Right renal pelvis (tissue), 4 donors: ENCODE results near the gene PTPRS. TPM values are rescaled to one million over a fixed set of nuclear protein-coding genes. Genes with fewer than 3 reads are reported as not detected.
"Not testable (repeated sequence)": the region's sequence is repeated elsewhere in the genome, so short reads cannot be mapped to it uniquely, and the experiment has no call there.

Source experiments
- DNase-seq, 4 donors: peaks; one replicate each; pipeline ENCODE4 v3.0.0-alpha.2; 2013; ENCODE audit warnings: low read depth in 4 of 4, low spot score in 3 of 4, missing footprints in 1 of 4
- polyA plus RNA-seq, 4 donors: library from polyadenylated mRNA; unstranded; fragments of 120-200 nt; gene quantifications; one replicate each; pipeline ENCODE4 v1.2.1, GENCODE V29; 2013; ENCODE audit not compliant: insufficient read length in 4 of 4

PTPRS gene
- 10 to 100 TPM; 51.8 to 67.1 (median 58.4) TPM for polyA plus RNA-seq

GRCh38 chr19:5340637-5341447 is at the start of gene PTPRS:
TSS of gene PTPRS (minus strand) at chr19:5340812. CDS start at chr19:5286140, 54,672 bp downstream.
- DNase-seq, result peak; percentile 53 to 58 (median 56)

GRCh38 chr19:5389353-5389752 is 48.7 kb upstream of the PTPRS start:
- no peak for DNase-seq

DNA sequence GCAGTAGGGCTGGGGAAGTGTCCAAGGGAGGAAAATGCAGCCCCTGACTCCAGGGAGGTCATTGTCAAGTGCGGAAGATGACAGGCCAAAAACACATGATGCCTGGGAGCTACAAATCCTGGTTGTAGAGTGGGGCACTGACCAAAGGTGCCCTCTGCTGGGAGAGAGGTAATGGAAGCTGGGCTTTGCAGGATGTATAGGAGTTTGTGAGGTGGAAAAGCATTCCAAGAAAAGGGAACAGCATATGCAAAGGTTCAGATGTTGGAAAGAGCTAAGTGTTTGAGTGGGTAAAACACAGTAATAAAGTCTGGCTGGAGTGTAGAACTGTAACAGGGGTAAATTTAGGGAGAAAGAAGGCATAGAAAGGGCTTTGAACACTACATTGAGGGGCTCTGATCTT is 46.9 kb upstream of the PTPRS start:
- no peak for DNase-seq

DNA sequence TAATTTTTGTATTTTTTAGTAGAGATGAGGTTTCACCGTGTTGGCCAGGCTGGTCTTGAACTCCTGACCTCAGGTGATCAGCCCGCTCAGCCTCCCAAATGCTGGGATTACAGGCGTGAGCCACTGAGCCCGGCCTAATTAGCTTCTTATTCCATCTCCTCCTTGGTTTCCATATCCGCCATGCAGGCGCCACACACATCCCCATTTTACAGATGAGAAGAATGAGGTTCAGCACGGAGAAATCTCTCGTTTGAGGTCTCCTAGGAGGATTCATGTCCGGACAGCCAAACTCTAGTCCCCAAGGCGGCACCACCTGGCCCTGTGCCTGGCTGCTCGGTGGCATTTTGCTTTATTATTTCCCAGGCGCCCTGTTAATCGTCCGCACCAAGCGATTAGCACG is 46.2 kb upstream of the PTPRS start:
- no peak for DNase-seq

DNA sequence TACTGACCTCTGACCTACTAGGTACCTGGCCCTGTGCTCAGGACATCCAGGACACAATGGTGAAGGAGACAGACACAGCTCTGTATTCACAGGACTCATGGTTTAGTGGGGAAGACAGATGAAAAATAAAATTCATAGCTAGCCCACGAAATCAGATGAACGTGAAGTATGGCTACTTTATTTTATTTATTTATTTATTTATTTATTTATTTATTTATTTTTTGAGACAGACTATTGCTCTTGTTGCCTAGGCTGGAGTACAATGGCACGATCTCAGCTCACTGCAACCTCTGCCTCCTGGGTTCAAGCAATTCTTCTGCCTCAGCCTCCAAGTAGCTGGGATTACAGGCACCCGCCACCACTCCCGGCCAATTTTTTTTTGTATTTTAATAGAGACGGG is 40.6 kb upstream of the PTPRS start:
- DNase-seq, result not testable (repeated sequence)

DNA sequence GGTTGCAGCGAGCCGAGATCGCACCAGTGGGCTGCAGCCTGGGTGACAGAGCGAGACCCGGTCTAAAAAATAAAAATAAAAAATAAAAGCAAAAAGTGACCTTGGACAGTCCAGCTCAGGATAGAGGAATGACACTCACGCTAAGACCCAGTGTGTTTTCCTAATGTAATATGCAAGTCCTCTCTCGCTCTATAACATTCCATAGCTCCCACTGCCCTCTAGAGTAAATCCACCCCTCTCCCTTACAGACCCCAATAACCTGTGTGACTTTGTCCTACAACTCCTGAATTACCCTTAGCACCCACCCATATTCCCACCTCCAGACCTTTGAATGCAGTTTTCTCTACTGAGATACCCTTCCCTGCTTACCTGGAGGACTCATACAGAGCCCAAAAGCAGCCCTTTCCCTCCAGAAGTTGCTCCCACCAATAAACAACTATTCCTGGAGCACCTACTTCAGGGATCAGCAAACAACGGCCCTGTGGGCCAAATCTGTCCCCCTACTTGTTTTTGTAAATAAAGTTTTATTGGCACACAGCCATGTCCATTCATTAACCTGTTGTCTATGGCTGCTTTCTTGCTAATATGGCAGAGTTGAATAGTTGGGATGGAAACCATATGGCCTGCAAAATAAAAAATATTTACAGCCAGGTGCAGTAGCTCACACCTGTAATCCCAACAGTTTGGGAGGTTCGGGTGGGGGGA is 39.8 kb upstream of the PTPRS start:
- DNase-seq, result no peak

DNA sequence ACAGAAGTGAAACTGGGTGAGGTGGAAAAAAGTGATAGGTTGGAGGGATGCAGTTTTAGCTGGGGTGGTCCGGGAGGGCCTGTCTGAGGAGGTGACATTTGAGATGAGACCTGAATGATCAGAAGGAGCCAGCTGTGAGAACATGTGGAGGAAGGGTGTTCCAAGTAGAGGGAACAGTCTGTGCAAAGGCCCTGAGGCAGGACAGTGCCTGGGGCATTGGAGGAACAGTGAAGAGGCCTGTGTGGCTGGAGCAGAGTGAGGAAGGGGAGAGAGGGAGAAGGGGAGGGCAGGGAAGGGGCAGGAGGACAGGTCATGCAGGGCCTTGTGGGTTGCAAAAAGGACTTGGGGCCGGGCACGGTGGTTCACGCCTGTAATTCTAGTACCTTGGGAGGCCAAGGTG is 36.3 kb upstream of the PTPRS start:
- DNase-seq, result no peak

DNA sequence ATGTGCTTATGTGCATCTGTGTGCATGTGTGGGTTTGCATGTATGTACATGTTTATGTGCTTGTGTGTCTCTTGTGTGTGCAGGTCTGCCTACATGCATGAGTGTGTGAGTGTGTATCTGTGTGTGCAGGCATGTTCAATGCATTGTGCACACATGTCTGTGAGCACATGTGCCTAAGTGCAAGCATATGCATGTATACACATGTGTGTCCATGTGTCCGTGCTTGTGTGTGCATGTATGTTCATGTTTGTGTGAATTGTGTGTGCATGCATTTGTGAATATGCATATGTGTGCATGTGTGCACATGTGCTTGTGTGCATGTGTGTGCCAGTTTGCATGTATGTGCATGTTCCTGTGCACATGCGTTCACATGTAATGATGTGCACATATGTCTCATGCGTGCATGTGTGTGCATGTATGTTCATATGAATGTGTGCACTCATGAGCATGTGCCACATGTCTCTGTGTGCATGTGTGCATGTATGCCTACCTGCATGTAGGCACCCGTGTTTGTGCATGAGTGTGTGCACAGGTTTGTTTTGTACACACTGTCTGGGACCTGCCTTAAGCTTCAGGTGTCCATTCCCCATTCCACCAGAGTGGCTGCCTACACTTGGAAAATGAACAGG is 32.1 kb upstream of the PTPRS start:
- DNase-seq, result no peak

DNA sequence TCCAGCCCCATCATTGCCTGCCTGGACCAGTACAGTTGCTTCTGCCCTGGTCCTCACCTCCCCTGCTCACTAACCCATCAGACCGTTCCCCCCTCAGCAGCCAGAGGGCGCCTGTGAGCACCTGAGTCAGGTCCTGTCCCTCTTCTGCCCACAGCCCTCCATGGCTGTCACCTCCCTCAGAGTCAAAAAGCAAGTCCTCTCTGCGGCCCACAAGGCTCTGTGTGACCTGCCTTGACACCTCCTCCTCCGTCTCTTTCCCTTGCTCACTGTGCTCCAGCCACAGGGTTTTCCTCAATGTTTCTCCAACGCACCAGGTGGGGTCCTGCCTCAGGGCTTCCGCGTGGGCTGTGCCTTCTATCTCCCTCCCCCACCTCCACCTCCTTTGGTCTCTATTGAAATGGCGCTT is 29.4 kb upstream of the PTPRS start:
- peak in 1 of 4 donors; percentile 4 for DNase-seq

DNA sequence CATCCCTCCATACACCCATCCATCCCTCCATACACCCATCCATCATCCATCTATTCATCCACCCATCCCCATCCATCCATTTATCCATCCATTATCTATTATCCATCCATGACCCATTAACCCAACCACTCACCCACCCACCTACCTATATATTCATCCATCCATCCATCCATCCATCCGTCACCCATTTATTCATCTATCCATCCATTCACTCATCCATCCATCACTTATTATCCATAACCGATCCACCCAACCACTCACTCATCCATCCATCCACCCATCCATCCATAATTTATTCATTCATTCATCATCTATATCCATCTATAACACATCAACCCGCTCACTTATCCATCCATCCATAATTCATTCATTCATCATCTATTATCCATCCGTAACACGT is 28.7 kb upstream of the PTPRS start:
- no peak for DNase-seq

DNA sequence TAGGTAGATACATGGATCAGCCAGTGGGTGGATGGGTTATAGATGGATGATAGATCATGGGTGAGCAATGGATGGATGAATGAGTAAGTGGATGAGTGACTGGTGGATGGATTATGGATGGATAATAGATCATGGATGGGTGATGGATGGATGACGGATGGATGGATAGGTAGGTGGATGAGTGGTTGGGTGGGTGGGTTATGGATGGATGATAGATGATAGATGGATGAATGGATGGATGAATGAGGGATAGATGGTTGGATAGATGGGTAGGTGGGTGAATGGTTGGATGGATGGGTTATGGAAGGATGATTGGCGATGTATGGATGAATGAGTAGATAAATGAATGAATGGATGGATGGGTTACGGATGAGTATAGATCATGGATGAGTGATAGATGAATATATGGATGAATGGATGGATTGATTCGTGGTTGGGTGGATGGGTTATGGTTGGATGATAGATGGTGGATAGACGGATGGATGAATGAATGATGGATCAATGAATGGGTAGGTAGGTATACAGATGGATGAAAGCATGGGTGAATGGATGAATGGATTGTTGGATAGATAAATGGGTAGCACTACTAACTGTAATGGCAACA is 27.0 kb upstream of the PTPRS start:
- no peak for DNase-seq

DNA sequence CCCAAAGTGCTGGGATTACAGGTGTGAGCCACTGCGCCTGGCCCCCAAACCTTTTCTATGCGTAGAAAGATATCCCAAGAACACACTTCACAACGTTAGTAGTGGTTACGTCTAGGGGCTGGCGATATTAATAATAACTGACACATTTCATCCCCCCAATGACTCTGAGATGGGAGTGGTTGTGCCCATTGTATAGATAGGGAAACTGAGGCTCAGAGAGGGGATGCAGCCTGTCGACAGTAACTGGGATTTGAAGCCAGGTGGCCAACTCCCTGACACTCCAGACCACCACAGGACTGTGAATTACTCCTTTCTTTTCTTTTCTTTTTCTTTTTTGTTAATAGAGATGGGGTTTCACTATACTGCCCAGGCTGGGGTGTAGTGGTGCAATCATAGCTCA is 25.3 kb upstream of the PTPRS start:
- DNase-seq, result no peak

DNA sequence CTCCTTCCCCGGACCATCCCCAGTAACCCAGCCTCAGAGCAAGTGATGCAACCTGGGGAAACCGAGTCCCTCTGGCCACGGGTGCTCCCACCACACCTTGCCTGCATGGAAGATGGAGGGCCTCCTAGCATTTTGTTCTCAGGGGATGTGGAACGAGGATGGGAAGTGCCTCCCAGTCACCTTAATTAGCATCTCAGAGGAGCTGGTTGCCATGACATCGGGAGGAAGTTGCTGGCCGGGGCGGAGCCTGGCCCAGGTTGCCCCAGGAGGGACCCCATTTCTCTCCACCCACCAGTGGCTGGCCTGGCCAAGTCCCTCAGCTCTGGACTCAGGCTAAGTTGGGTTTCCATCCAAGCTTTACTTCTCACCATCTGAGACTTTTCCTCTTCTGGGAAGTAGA is 24.1 kb upstream of the PTPRS start:
- no peak for DNase-seq

DNA sequence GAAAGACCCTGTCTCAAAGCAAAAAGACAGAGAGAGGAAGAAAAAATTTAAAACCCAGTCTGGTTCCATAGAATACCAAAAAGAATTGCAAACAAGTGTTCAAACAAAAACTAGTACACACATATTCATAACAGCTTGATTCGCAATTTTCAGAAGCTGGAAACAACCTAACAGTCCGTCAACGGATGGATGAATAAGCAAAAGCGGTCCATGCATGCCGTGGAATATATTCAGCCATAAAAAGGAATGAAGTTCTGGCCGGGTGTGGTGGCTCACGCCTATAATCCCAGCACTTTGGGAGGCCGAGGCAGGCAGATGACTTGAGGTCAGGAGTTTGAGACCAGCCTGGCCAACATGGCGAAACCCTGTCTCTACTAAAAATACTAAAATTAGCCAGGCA is 21.2 kb upstream of the PTPRS start:
- not testable (repeated sequence) for DNase-seq

DNA sequence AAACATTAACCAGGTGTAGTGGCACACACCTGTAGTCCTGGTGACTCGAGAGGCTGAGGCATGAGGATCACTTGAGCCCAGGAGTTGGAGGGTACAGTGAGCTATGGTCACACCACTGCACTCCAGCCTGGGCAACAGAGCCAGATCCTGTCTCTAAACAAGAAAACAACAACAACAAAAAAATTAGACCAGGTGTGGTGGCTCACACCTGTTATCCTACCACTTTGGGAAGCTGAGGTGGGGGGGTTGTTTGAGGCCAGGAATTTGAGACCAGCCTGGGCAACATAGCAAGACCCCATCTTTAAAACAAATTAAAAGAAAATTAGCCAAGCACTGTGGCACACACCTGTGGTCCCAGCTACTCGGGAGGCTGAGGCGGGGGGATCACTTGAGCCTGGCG is 20.8 kb upstream of the PTPRS start:
- no peak for DNase-seq

- no peak for DNase-seq
Measured at GRCh38 chr19:5360003-5360780, 19.6 kb upstream of the PTPRS start.

- DNase-seq, result no peak
Measured at GRCh38 chr19:5358173-5358800, 17.7 kb upstream of the PTPRS start.

DNA sequence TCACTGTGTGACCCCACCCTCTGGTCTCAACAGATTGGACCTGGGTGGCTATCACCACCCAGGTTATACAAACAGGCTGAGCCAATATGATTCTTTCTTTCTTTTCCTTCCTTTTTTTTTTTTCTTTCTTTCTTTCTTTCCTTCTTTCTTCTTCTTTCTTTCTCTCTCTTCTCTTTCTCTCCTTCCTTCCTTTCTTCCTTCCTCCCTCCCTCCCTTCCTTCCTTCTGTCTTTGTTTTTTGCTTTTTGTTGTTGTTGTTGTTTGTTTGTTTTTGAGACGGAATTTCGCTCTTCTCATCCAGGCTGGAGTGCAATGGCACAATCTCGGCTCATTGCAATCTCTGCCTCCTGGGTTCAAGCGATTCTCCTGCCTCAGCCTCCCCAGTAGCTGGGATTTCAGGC is 17.0 kb upstream of the PTPRS start:
- DNase-seq, result no peak

- no peak for DNase-seq
Measured at GRCh38 chr19:5356918-5357317, 16.3 kb upstream of the PTPRS start.

DNA sequence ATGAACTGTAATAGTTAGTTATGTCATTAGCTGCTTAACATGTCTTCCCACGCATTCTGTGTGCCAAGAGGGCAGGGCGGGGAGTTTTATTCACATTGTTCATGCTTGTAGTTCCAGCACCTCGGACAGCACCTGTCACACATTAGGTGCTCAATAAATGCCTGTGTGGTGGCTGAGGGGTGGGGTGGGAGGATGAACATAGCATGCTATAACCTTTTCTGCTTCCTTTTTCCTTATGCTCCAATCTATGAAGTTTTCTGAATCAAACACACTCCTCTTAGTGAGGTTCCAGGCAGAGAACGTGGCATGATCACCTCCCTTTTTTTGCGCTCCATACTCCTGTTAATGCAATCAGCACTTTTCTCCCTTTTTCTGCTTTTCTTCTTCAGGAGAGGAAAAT is 15.8 kb upstream of the PTPRS start:
- DNase-seq, result no peak
